Brain microvascular endothelial cell (primary cell): Measurements from ENCODE around the gene KRT26.

Source experiments
- DNase-seq: peaks from one replicate; pipeline ENCODE4 v3.0.0-alpha.2; 2020
- H3K27ac ChIP-seq: fragments of 250-450 bp; sonication (Bioruptor Pico); 2 replicates; pipeline ENCODE4 v1.5.1; 2020; ENCODE audit warnings: mild to moderate bottlenecking, moderate library complexity
- H3K27me3 ChIP-seq: fragments of 250-450 bp; sonication (Bioruptor Pico); replicated peaks from 2 replicates; pipeline ENCODE4 v1.5.1; 2020; ENCODE audit warnings: mild to moderate bottlenecking
- H3K36me3 ChIP-seq: fragments of 250-450 bp; sonication (Bioruptor Pico); replicated peaks from 2 replicates; pipeline ENCODE4 v1.5.1; 2020; ENCODE audit warnings: mild to moderate bottlenecking
- H3K4me3 ChIP-seq: 2 replicates; pipeline ENCODE4 v1.5.1; 2011; ENCODE audit warnings: low read depth, mild to moderate bottlenecking, control low read depth, low read length, moderate library complexity
- CTCF ChIP-seq: IDR thresholded peaks from 2 replicates; pipeline ENCODE4 v1.5.1; 2011; ENCODE audit warnings: low read depth, mild to moderate bottlenecking, moderate library complexity, low read length, control low read depth, inconsistent platforms; ENCODE audit errors: missing control alignments
- in situ Hi-C: cut with HindIII; loops from 2 replicates; pipeline ENCODE4 v1.10.0; 2017; ENCODE audit warnings: low sequenced_read_pairs, low pct_ligation_motif_present

KRT26 gene

DNA sequence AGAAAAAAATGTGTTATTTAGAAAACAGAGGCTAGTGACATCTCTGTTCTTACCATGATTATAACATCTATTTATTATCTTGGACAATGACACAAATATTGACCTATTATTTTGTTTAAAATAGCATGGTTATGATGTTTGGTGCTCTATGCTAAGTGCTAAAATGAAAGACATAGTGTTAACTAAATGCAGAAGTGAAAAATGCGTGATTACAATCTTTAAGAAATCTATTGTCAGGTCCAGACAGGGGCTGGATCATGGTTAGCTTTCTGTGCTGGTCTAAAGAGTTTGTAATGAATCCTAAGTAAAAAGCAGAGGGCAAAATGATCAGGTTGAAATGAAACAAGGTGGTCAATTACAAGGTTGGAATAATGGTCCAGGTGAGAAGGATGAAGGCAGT is 28.4 kb upstream of the KRT26 start:
- no peak for TF ChIP-seq CTCF
- in situ Hi-C loops, result no loop called here
- Histone ChIP-seq H3K27me3 (no peaks in the 10 kb centered on the region), H3K4me3 (no peak overlapping the region), H3K36me3 (no peaks in the 10 kb centered on the region), H3K27ac (no peak overlapping the region)
- no peak for DNase-seq

DNA sequence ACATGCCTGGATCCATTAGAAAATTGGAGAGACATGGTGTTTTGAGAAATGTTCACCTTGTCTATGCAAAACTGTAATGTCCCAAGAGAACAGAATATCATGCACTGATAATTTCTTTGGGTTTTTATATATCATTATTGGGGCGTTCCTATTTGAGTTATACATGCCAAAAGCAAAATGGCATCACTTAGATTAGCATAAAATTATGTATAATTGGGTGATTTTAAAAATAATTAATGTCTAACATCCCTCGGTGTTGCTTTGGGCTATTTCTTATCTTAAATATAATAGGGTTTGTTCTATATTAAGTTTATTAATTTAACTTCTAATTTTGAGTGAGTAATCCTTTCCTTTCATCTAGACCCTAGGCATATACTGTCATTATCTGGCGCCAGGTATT is 27.9 kb upstream of the KRT26 start, which contains the start of gene KRT28:
Gene KRT28 (minus strand): TSS at position 101 of the 400 bp plus-strand sequence. CDS start 66 bp downstream, at position 35.
- H3K27me3 ChIP-seq, result no peaks in the 10 kb centered on the region
- H3K4me3 ChIP-seq, result no peak within 1 kb of the TSS
- DNase-seq, result no peak
- in situ Hi-C loops, result no loop called here
- H3K27ac ChIP-seq, result no peak within 1 kb of the TSS
- no peaks in the 10 kb centered on the region for H3K36me3 ChIP-seq
- no peak for TF ChIP-seq CTCF

- H3K27ac ChIP-seq, result no peak overlapping the region
- no peak overlapping the region for H3K4me3 ChIP-seq
- H3K27me3 ChIP-seq, result no peaks in the 10 kb centered on the region
- no peak for TF ChIP-seq CTCF
- DNase-seq, result no peak
- H3K36me3 ChIP-seq, result no peaks in the 10 kb centered on the region
- in situ Hi-C loops, result no loop called here
These were observed 24.8 kb upstream of the KRT26 start for GRCh38 chr17:40796846-40797245.

DNA sequence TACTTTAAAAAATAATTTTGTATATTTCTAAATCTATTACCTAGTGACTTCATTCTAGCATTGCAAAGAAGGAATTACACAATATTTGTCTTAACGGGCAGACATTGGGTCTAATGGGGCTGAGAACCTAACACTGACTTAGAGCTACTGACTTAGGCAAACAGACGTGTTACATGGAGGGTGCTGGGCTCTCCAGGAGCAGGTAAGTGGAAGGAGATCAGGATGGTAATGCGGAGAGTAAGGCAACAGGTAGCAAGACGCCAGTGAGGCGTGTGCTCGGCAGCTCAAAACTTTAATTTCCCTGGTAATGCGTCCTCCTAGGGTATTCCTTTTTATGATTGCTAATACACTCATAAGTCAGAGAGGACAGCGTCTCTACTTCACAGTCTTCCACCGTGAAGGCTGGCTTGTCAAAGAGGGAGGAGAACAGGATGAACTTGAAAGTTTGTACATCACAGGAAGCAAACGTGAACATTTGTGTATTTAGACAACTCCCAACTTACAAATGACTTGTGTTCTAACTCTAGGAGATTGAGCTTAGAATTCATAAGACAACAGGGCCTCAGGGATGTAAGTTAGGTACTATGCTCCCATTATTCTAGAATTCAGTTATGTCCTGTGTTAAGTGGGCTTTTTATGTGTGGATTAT is 23.1 kb upstream of the KRT26 start:
- Histone ChIP-seq H3K36me3 (no peaks in the 10 kb centered on the region), H3K27me3 (no peaks in the 10 kb centered on the region), H3K4me3 (no peak overlapping the region), H3K27ac (no peak overlapping the region)
- DNase-seq, result no peak
- in situ Hi-C loops, result no loop called here
- TF ChIP-seq CTCF, result no peak

DNA sequence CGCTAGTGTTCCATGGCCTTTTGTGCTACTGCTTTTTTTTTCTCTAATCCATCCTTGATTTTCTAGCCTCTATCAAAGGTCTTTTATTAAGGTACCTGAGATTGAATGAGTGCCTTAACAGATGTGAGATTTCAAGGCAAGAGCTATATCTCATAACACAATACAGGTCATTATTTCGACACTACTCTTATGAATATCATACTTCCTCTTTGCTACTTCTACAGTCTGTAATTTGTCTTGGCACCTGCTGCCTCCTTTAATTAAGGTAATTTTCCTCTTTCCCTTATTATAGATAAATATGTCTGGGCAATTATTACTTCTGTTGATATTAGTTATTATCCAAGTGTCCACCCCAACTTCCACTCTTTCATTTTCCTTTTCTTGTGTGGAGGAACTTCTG is 22.5 kb upstream of the KRT26 start:
- in situ Hi-C loops, result no loop called here
- Histone ChIP-seq H3K4me3 (no peak overlapping the region), H3K36me3 (no peaks in the 10 kb centered on the region), H3K27ac (no peak overlapping the region), H3K27me3 (no peaks in the 10 kb centered on the region)
- no peak for DNase-seq
- TF ChIP-seq CTCF, result no peak

DNA sequence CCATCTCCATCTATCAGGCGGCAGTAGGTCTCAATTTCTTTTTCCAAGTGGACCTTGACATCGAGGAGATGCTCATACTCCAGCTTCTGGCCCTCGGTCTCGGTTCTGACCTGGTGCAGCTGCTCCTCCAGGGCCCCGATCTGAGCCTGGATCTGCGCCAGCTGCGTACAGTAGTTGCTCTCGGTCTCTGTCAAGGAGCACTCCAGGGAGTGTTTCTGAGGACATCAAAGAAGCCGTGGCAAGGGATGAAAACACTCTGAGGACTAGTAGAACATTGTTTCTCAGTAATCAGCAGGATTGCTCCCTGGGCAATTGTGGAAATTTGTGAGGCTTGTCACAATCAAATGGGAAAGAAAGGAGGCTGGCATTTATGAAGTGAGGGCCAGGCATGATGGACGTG is 21.8 kb upstream of the KRT26 start:
- no peak for TF ChIP-seq CTCF
- Histone ChIP-seq H3K4me3 (no peak overlapping the region), H3K27ac (no peak overlapping the region), H3K36me3 (no peaks in the 10 kb centered on the region), H3K27me3 (no peaks in the 10 kb centered on the region)
- no peak for DNase-seq
- in situ Hi-C loops, result no loop called here
